Lower leg skin (tissue), 4 donors: ENCODE results near the gene ANKRD52. TPM values are rescaled to one million over a fixed set of nuclear protein-coding genes. Genes with fewer than 3 reads are reported as not detected.
A peak's percentile ranks its signal among the peaks of the same experiment; 100 is the strongest.
"Not testable (repeated sequence)": the region's sequence is repeated elsewhere in the genome, so short reads cannot be mapped to it uniquely, and the experiment has no call there.

Source experiments
- DNase-seq, 2 donors: peaks; one replicate each; pipeline ENCODE4 v3.0.0-alpha.2; 2019; ENCODE audit warnings: low spot score in 2 of 2
- H3K4me3 ChIP-seq: fragments of 200-600 bp; sonication (generic); 2 replicates; pipeline ENCODE4 v1.5.1; 2017; ENCODE audit warnings: mild to moderate bottlenecking, low read depth; ENCODE audit not compliant: poor library complexity, severe bottlenecking
- POLR2A ChIP-seq, 2 donors: fragments of 450-650 bp; IDR thresholded peaks; one replicate each; pipeline ENCODE4 v1.6.1; 2016 to 2017; ENCODE audit warnings: antibody characterized with exemption in 2 of 2, mild to moderate bottlenecking in 1 of 2, moderate library complexity in 1 of 2
- WGBS, 2 donors: methylation state at CpG; one replicate each; pipeline ENCODE4 v1.1.5; 2018; 5-methylcytosine and 5-hydroxymethylcytosine counted together
- intact Hi-C: fragments of 100-400 bp; cut with DNase I; formaldehyde crosslinking; loops from one replicate; pipeline ENCODE4 v1.15.0; 2023; ENCODE audit warnings: low total_unique reads
- total RNA-seq, 4 donors: library from RNA; depleted of rRNA; stranded (reverse); fragments of >200 nt; gene quantifications; one replicate each; pipeline ENCODE4 v1.1.0, GENCODE V29; 2016
- TF ChIP-seq, protein P1 (sequence below), 3 donors: fragments of 450-650 bp; IDR thresholded peaks; one replicate each; pipeline ENCODE4 v1.5.1; 2016; ENCODE audit warnings: antibody characterized with exemption in 3 of 3, mild to moderate bottlenecking in 3 of 3, moderate library complexity in 2 of 3

ANKRD52 gene
- total RNA-seq, 4 donors from 2014 or later, result 15.6 to 22.3 (median 18.7) TPM

DNA sequence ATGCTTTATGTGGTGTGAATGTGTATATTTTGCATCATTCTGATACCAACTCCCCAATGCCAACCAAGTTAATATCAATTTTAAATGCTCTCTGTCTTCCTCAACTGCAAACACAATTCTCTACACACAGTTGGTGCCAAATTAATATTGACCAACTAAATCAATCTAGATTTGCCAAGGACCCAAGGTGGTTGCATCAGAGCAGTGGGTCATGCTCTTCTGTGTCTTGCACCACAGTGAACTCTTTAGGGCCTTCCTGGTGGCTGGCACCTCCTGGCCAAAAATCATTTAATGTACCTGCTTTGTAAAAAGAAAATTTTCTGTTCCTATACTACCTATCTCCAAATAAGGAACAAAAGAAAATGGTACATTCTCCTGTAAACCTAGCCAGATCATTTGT lies 22.7 kb upstream of the ANKRD52 start:
- no peak overlapping the region for H3K4me3 ChIP-seq
- intact Hi-C loops, result no loop called here
- no peak for TF ChIP-seq POLR2A (IDR thresholded peaks at IDR 0.05)
- TF ChIP-seq, protein P1, sequence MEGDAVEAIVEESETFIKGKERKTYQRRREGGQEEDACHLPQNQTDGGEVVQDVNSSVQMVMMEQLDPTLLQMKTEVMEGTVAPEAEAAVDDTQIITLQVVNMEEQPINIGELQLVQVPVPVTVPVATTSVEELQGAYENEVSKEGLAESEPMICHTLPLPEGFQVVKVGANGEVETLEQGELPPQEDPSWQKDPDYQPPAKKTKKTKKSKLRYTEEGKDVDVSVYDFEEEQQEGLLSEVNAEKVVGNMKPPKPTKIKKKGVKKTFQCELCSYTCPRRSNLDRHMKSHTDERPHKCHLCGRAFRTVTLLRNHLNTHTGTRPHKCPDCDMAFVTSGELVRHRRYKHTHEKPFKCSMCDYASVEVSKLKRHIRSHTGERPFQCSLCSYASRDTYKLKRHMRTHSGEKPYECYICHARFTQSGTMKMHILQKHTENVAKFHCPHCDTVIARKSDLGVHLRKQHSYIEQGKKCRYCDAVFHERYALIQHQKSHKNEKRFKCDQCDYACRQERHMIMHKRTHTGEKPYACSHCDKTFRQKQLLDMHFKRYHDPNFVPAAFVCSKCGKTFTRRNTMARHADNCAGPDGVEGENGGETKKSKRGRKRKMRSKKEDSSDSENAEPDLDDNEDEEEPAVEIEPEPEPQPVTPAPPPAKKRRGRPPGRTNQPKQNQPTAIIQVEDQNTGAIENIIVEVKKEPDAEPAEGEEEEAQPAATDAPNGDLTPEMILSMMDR (IDR thresholded peaks at IDR 0.05), result no peak
- no peak for DNase-seq

DNA sequence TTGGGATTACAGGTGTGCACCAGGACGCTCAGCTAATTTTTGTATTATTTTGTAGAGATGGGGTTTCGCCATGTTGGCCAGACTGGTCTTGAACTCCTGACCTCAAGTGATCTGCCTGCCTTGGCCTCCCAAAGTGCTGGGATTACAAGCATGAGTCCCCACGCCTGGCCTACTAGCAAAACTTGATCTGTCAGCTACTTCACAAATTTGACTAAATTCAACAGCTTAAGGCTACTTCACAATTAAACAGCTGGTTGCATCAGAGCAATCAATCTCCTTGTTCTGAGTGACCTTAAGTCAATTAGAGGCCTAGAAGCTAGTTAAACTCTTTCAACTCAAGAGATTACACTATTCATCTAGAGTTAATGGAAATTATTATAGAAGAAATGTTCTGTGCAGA lies 20.7 kb upstream of the ANKRD52 start:
- TF ChIP-seq, protein P1 (IDR thresholded peaks at IDR 0.05), result no peak
- intact Hi-C loops, result no loop called here
- DNase-seq, result no peak
- 87 to 95% methylated on average over 3 of the region's 3 CpGs for WGBS, 2 donors
- no peak overlapping the region for H3K4me3 ChIP-seq

DNA sequence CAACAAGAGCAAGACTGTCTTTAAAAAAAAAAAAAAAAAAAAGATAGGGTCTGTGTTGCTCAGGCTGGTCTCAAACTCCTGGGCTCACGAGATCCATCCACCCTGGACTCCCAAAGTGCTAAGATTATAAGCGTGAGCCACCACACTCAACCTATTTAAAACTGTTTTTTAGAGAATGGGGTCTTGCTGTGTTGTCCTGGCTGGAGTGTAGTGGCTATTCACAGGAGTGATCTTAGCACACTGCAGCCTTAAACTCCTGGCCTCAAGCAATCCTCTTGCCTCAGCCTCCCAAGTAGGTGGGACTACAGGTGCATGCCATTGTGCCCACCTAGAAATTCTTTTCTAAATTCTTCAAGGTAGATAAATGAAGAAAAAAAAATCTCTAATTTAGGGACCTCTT lies 16.1 kb upstream of the ANKRD52 start:
- H3K4me3 ChIP-seq, result no peak overlapping the region
- no peak for TF ChIP-seq POLR2A (IDR thresholded peaks at IDR 0.05)
- TF ChIP-seq, protein P1 (IDR thresholded peaks at IDR 0.05), result no peak
- 95 to 98% methylated on average over 2 of the region's 2 CpGs for WGBS, 2 donors
- intact Hi-C loops, result no loop called here
- DNase-seq, result no peak

DNA sequence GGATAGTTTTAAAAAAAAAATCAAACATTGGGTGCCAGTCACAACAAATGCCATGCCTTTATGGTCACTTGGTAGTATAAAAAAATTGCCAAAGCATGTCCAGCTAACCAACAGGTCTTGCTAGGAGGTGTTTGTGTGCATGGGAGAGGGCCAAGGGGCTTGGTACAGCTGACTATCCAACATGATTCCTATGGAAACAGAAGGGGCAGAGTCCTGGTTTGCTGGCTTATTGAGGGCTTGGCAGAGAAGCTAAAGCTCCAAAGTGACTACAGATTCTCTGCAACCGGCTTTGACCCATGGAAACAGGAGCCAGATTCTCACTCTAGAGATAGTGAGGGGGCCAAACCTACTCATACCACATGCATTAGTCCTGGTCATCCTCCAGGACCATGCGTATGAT lies 14.3 kb upstream of the ANKRD52 start:
- H3K4me3 ChIP-seq, intact Hi-C loops, DNase-seq: not testable (repeated sequence)
- 80 to 83% methylated on average over 2 of the region's 2 CpGs for WGBS, 2 donors

DNA sequence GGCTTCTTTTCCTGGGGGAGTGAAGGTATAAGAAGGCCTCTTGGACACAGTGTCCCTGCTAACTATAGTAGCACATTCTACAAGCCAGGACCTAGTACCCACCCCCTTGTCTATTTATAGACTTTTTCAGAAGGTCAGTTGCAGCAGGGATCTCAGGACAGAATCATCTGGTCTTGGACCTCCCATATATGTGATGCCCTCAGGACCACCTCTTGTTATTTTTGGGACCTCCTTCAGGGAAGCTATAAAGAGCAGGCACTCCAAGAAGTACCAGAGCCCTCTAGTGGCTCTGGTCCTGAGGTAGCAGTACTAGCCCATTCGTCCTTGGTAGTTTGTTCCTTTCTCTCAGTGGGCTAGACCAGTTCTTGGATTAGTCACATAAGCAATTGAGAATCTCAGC lies 12.8 kb upstream of the ANKRD52 start:
- intact Hi-C loops, result no loop called here
- DNase-seq, result no peak
- 7 to 19% methylated on average over 1 of the region's 1 CpG for WGBS, 2 donors
- TF ChIP-seq, protein P1 (IDR thresholded peaks at IDR 0.05), result no peak
- TF ChIP-seq POLR2A (IDR thresholded peaks at IDR 0.05), result no peak
- no peak overlapping the region for H3K4me3 ChIP-seq

DNA sequence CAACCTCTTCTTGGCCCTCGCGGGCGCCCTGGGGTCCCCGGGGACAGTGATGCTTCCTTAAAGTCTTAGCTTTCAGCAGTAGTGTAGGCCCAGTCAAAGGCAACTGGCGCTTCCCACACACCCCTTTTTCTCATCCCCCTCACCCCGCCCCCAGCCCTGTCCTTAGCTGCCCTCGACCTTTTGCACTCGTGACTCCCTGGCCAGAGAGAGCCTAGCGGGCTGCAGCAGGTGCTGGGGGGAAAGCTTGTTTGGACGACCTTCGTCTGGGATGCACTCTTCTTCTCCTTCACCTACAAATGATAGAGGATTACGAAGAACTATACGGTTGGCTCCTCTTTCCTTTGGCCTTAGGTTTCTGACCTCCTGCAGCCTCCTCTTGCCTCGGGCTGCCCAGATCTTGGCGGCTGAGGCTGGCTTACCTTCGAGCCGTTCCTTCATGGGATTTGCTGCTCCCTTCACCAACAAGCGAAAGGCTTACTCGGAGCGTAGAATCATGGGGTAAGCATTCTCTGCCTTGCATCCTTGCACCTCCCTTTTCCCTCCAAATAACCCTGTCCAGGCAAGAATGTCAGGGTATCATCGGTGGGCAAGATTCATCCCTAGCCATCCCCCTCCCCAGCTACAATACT lies 9.4 kb upstream of the ANKRD52 start:
- H3K4me3 ChIP-seq, result peak overlapping the region; percentile 62
- no peak for DNase-seq
- intact Hi-C loops, result no loop called here
- 28 to 31% methylated on average over 21 of the region's 21 CpGs for WGBS, 2 donors
- TF ChIP-seq, protein P1 (IDR thresholded peaks at IDR 0.05), result no peak
- TF ChIP-seq POLR2A (IDR thresholded peaks at IDR 0.05), result no peak
